ENCODE data around the gene PAQR8. TPM values are rescaled to one million over a fixed set of nuclear protein-coding genes. Genes with fewer than 3 reads are reported as not detected.

PAQR8 gene
- total RNA-seq, 2 experiments from 2014 or later: 5.5 to 6.2 TPM

- DNase-seq (ENCODE audit: low spot score): no peak
- CTCF ChIA-PET (ENCODE audit: unreplicated experiment): no interaction called here
These were observed 14.0 kb downstream of the PAQR8 start for GRCh38 chr6:52375780-52376556.

GRCh38 chr6:52376763-52377162 is 14.8 kb downstream of the PAQR8 start:
- Histone ChIP-seq H3K36me3 (ENCODE audit: insufficient read depth, low read length) (peaks cover 16% of the 10 kb centered on the region; the same call in 1 of the 2 replicates), H3K27ac (ENCODE audit: low read depth, low read length, poor library complexity, severe bottlenecking) (no peak overlapping the region), H3K79me2 (ENCODE audit: insufficient read depth, low read depth, low read length) (no peaks in the 10 kb centered on the region), H3K9me2 (ENCODE audit: insufficient read depth, low read length) (no peaks in the 10 kb centered on the region), H3K9me3 (ENCODE audit: low read length) (peaks cover 4% of the 10 kb centered on the region; the same call in 1 of the 2 replicates), H3K4me2 (ENCODE audit: low read length) (no peak overlapping the region), H3K4me3 (ENCODE audit: low read depth, low read length, poor library complexity, severe bottlenecking) (no peak overlapping the region), H3K4me1 (ENCODE audit: insufficient read depth, low read length, poor library complexity, severe bottlenecking) (peaks cover 22% of the 10 kb centered on the region), H4K20me1 (ENCODE audit: insufficient read depth, low read length) (no peaks in the 10 kb centered on the region), H2AFZ (ENCODE audit: low read length) (no peak overlapping the region)
- no peak for DNase-seq (ENCODE audit: low spot score)
- no TSS peak for BruUV-seq (replicated peaks)
- intact Hi-C loops (cut with micrococcal nuclease; ENCODE audit: unreplicated experiment): no loop called here
- CTCF ChIA-PET (ENCODE audit: unreplicated experiment): interaction anchor here (1.0 kb wide), 1 partner anchor 31 kb away, joined by 4 read pairs; no protein-coding TSS in a partner anchor
- POLR2A ChIA-PET: interaction anchor here (0.7 to 1.9 kb wide), 5 partner anchors 15 to 1171 kb away, joined by 3 to 7 read pairs (median 4); partner anchors contain the start of genes MCM3 and PAQR8
- TF ChIP-seq EZH2phosphoT487 (IDR thresholded peaks at IDR 0.05; ENCODE audit: borderline replicate concordance, low read depth, low read length) (no peak), CTCF (conservative IDR thresholded peaks at IDR 0.05; ENCODE audit: low read length) (no peak)

More at GRCh38 chr6:52375780-52376556, 14.0 kb downstream of the PAQR8 start:
- intact Hi-C loops (cut with micrococcal nuclease; ENCODE audit: unreplicated experiment): no loop called here
- no peaks in the 10 kb centered on the region for H3K79me2 ChIP-seq (ENCODE audit: insufficient read depth, low read depth, low read length)
- TF ChIP-seq CTCF (conservative IDR thresholded peaks at IDR 0.05; ENCODE audit: low read length) (no peak), EZH2phosphoT487 (IDR thresholded peaks at IDR 0.05; ENCODE audit: borderline replicate concordance, low read depth, low read length) (no peak)
- peaks cover 4% of the 10 kb centered on the region; the same call in 1 of the 2 replicates for H3K9me3 ChIP-seq (ENCODE audit: low read length)
- H3K9me2 ChIP-seq (ENCODE audit: insufficient read depth, low read length): no peaks in the 10 kb centered on the region
- POLR2A ChIA-PET: interaction anchor here (0.5 to 1.9 kb wide), 9 partner anchors 9 to 1171 kb away, joined by 3 to 7 read pairs (median 4); partner anchors contain the start of genes MCM3 and PAQR8
- no peak overlapping the region for H2AFZ ChIP-seq (ENCODE audit: low read length)
- H3K27ac ChIP-seq (ENCODE audit: low read depth, low read length, poor library complexity, severe bottlenecking): no peak overlapping the region
- H3K4me1 ChIP-seq (ENCODE audit: insufficient read depth, low read length, poor library complexity, severe bottlenecking): peaks cover 22% of the 10 kb centered on the region
- H4K20me1 ChIP-seq (ENCODE audit: insufficient read depth, low read length): no peaks in the 10 kb centered on the region
- H3K4me3 ChIP-seq (ENCODE audit: low read depth, low read length, poor library complexity, severe bottlenecking): no peak overlapping the region
- peaks cover 16% of the 10 kb centered on the region; the same call in 1 of the 2 replicates for H3K36me3 ChIP-seq (ENCODE audit: insufficient read depth, low read length)
- H3K4me2 ChIP-seq (ENCODE audit: low read length): no peak overlapping the region
- no TSS peak for BruUV-seq (replicated peaks)
